Upper lobe of left lung (tissue), 6 donors: ENCODE results near the gene PRRT4. TPM values are rescaled to one million over a fixed set of nuclear protein-coding genes. Genes with fewer than 3 reads are reported as not detected.

Experiments used
- ATAC-seq, 2 donors: fragments of 200-7000 bp; cut with Tn5 transposase; one replicate each; pipeline ENCODE4 v1.9.1; 2022; ENCODE audit warnings: mild to moderate bottlenecking in 2 of 2, moderate library complexity in 2 of 2; ENCODE audit not compliant: low FRiP score in 2 of 2
- DNase-seq, 2 donors: peaks; one replicate each; pipeline ENCODE4 v3.0.0-alpha.2; 2019 to 2020
- H3K27ac ChIP-seq, 4 donors: fragments of 200-600 bp; sonication (generic); one replicate each; pipeline ENCODE4 v1.5.1; 2016 to 2019
- H3K27me3 ChIP-seq, 4 donors: fragments of 200-600 bp; sonication (generic); one replicate each; pipeline ENCODE4 v1.5.1; 2017 to 2019
- H3K36me3 ChIP-seq, 4 donors: fragments of 200-600 bp; sonication (generic); one replicate each; pipeline ENCODE4 v1.5.1; 2016 to 2019
- H3K4me1 ChIP-seq, 4 donors: fragments of 200-600 bp; sonication (generic); one replicate each; pipeline ENCODE4 v1.5.1; 2018 to 2019
- H3K4me3 ChIP-seq, 4 donors: fragments of 200-600 bp; sonication (generic); one replicate each; pipeline ENCODE4 v1.5.1; 2017 to 2019; ENCODE audit warnings: mild to moderate bottlenecking in 2 of 4, moderate library complexity in 1 of 4
- H3K9me3 ChIP-seq, 4 donors: fragments of 200-600 bp; sonication (generic); one replicate each; pipeline ENCODE4 v1.5.1; 2018 to 2019
- EP300 ChIP-seq, 4 donors: sonication (generic); formaldehyde crosslinking; IDR thresholded peaks; one replicate each; pipeline ENCODE4 v1.5.1; 2017; ENCODE audit warnings: antibody characterized with exemption in 4 of 4, control low read depth in 2 of 4
- POLR2A ChIP-seq, 4 donors: fragments of 450-650 bp; IDR thresholded peaks; one replicate each; pipeline ENCODE4 v1.5.1; 2016 to 2017; ENCODE audit warnings: antibody characterized with exemption in 4 of 4, mild to moderate bottlenecking in 2 of 4
- POLR2AphosphoS5 ChIP-seq, 2 donors: sonication (generic); formaldehyde crosslinking; IDR thresholded peaks; one replicate each; pipeline ENCODE4 v1.5.1; 2017; ENCODE audit warnings: antibody characterized with exemption in 2 of 2
- WGBS, 2 donors: methylation state at CpG; one replicate each; pipeline ENCODE4 v1.1.5; 2017 to 2018; 5-methylcytosine and 5-hydroxymethylcytosine counted together
- total RNA-seq, 6 donors: library from RNA; depleted of rRNA in 4 of 6; stranded (reverse); fragments of >200 nt in 4 of 6; gene quantifications; one replicate each; pipeline versions ENCODE4 v1.1.0 to v1.2.1, GENCODE V29; 2016 to 2021
- TF ChIP-seq, protein P1 (sequence below), 6 experiments: fragments of 450-650 bp in 4 of 6; fragments of 200-600 bp in 2 of 6; sonication (generic) in 2 of 6; IDR thresholded peaks; one replicate each; pipeline ENCODE4 v1.5.1; 2016 to 2019; ENCODE audit warnings: antibody characterized with exemption in 6 of 6
- donor health status: DM: no; HTN: no; CAD: no; lungs with moderate emphysema.
- donor health status: DM: no; HTN: yes; CAD: no; lungs with severe emphysema.

The PRRT4 gene
- total RNA-seq, 6 donors from 2014 or later = 0.30 to 10.5 (median 0.91) TPM

DNA sequence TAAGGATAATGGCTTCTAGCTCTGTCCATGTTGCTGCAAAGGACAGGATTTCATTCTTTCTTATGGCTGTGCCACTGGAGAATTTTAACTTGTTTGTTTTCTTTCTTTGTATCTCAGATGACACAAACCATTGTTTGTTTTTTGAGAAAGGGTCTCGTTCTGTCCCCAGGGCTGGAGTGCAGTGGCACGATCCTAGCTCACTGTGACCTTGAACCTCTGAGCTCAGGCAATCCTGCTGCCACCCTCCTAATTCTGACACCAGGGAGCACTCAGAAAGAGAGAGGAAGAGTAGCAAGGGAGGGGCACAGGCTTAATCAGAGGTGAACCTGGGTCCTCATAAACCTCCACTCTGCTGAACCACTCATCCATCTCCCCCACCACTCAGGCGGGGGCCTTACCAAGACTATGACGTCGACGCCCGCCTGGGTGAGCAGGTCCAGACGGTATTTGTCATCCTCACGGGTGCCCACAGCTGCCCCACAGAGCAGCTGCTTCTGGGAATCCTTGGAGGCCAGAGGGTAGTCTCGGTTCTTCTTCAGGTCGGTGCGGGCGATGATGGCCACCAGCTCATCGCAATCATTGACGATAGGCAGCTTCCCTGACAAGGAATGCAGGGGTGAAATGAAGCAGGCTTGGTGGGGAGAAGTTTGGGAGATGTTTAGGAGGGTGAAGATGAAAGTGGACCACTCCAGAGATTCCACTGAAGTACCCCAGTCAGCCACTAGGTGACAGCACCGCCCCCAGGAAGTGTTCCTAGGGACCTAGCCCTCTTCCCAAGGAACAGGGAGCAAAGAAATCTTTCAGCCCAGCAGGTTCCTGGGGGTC is 36.7 kb upstream of the PRRT4 start:
- ATAC-seq = peak; percentile 50 to 82
- H3K27me3 ChIP-seq = no peaks in the 10 kb centered on the region
- no peak overlapping the region for H3K4me3 ChIP-seq
- H3K36me3 ChIP-seq = peaks cover 20 to 86% (median 73%) of the 10 kb centered on the region in 4 donors
- peak in 1 of 2 donors; percentile 63 for DNase-seq
- H3K9me3 ChIP-seq = no peaks in the 10 kb centered on the region
- WGBS, 2 donors = 76 to 81% methylated on average over 10 to 16 of the region's 16 CpGs
- H3K27ac ChIP-seq = no peak overlapping the region
- H3K4me1 ChIP-seq = no peaks in the 10 kb centered on the region
- TF ChIP-seq, protein P1, sequence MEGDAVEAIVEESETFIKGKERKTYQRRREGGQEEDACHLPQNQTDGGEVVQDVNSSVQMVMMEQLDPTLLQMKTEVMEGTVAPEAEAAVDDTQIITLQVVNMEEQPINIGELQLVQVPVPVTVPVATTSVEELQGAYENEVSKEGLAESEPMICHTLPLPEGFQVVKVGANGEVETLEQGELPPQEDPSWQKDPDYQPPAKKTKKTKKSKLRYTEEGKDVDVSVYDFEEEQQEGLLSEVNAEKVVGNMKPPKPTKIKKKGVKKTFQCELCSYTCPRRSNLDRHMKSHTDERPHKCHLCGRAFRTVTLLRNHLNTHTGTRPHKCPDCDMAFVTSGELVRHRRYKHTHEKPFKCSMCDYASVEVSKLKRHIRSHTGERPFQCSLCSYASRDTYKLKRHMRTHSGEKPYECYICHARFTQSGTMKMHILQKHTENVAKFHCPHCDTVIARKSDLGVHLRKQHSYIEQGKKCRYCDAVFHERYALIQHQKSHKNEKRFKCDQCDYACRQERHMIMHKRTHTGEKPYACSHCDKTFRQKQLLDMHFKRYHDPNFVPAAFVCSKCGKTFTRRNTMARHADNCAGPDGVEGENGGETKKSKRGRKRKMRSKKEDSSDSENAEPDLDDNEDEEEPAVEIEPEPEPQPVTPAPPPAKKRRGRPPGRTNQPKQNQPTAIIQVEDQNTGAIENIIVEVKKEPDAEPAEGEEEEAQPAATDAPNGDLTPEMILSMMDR (IDR thresholded peaks at IDR 0.05) = peak; percentile 84 to 98 (median 87)
- TF ChIP-seq POLR2A (IDR thresholded peaks at IDR 0.05) = no peak

DNA sequence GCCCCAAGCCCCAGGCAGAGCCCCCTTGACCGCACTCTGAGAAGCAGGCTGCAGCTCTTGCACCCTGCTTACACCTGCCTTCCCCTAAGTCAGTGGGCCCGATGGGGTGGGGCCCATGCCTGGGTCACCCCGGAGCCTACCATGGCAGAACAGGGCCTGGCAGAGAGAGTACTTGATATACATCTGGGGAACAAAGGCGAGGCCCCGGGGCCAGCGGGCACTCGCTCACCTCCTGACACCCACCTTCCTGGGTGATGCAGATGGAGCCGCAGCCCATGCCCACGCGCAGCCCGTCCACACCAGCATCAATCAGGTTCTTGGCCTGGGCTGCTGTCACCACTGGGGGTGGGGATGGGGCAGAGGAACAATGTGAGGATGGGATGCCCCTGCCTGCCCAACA is 34.9 kb upstream of the PRRT4 start:
- WGBS, 2 donors = 75 to 94% methylated on average over 1 to 11 of the region's 11 CpGs
- H3K36me3 ChIP-seq = peaks cover 22 to 94% (median 80%) of the 10 kb centered on the region in 4 donors

DNA sequence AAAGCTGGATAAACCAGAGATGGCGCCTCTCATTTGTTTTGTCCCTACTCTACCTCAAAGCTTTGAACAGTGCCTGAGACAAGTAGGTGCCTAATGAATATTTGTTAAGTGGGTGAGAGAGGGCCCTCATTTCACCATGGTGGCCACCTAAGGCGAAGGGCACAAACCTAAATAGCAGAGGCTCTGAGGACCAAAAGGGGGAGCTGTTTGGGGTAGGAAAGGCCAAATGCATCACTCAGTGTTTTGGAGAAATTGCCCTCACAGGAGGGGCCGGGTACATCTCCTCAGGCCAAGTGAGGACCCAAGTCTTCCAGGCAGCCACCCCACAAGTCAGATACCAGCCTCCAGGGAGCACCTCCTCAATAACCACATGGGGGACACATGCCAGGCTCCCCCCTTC is 34.3 kb upstream of the PRRT4 start:
- Histone ChIP-seq H3K4me3 (no peak overlapping the region), H3K9me3 (no peaks in the 10 kb centered on the region), H3K36me3 (peaks cover 22 to 88% (median 74%) of the 10 kb centered on the region in 4 donors), H3K27me3 (no peaks in the 10 kb centered on the region), H3K27ac (no peak overlapping the region), H3K4me1 (no peaks in the 10 kb centered on the region)
- ATAC-seq (no peak), DNase-seq (no peak)
- no peak for TF ChIP-seq POLR2A (IDR thresholded peaks at IDR 0.05)
- TF ChIP-seq EP300 (IDR thresholded peaks at IDR 0.05) = no peak
- TF ChIP-seq, protein P1 (IDR thresholded peaks at IDR 0.05) = no peak
- no peak for TF ChIP-seq POLR2AphosphoS5 (IDR thresholded peaks at IDR 0.05)
- 90 to 96% methylated on average over 3 of the region's 3 CpGs for WGBS, 2 donors

More for the DNA sequence above, 34.9 kb upstream of the PRRT4 start:
- peak in 1 of 2 donors; percentile 79 for DNase-seq
- Histone ChIP-seq H3K27ac (no peak overlapping the region), H3K4me3 (no peak overlapping the region), H3K4me1 (no peaks in the 10 kb centered on the region), H3K27me3 (no peaks in the 10 kb centered on the region), H3K9me3 (no peaks in the 10 kb centered on the region)
- ATAC-seq = no peak
- TF ChIP-seq, protein P1 (IDR thresholded peaks at IDR 0.05) = no peak
- no peak for TF ChIP-seq POLR2A (IDR thresholded peaks at IDR 0.05)
- TF ChIP-seq EP300 (IDR thresholded peaks at IDR 0.05) = no peak
- TF ChIP-seq POLR2AphosphoS5 (IDR thresholded peaks at IDR 0.05) = no peak

DNA sequence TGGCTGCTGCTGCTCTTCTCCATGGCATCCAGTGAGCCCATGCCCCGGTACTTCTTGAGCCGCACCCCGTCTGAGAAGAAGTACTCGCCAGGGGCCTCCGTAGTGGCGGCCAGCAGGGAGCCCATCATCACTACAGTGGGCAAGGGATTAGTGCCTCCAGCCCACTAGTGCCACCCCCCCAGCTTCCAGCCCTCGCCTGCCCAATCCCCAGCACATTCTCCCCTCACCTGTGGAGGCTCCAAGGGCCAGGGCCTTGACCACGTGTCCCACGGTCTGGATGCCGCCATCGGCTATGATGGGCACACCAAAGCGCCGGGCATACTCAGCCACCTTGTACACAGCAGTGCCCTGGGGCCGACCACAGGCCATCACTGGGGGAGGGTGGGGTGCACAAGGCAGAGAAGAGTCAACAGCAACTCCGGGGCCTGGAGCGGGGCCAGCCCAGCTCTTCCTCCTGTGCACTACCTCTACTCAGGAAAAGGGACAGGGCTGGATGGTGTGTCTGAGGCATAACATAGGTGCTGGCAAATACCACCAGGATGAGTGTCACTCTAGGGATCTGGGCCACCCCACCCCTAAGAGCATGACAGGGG is 33.5 kb upstream of the PRRT4 start:
- H3K4me1 ChIP-seq = no peaks in the 10 kb centered on the region
- ATAC-seq (no peak), DNase-seq (peak in 1 of 2 donors; percentile 62)
- TF ChIP-seq POLR2AphosphoS5 (IDR thresholded peaks at IDR 0.05) = no peak
- TF ChIP-seq POLR2A (IDR thresholded peaks at IDR 0.05) = no peak
- TF ChIP-seq, protein P1 (IDR thresholded peaks at IDR 0.05) = no peak
- TF ChIP-seq EP300 (IDR thresholded peaks at IDR 0.05) = no peak
- no peak overlapping the region for H3K27ac ChIP-seq
- peaks cover 22 to 81% (median 67%) of the 10 kb centered on the region in 4 donors for H3K36me3 ChIP-seq
- WGBS, 2 donors = 90 to 91% methylated on average over 11 to 16 of the region's 16 CpGs
- H3K4me3 ChIP-seq = no peak overlapping the region
- no peaks in the 10 kb centered on the region for H3K9me3 ChIP-seq
- H3K27me3 ChIP-seq = no peaks in the 10 kb centered on the region
